Hematopoietic multipotent progenitor cell treated with erythropoietin and hydrocortisone succinate and interleukin-3 and kit ligand, for 17 days (in vitro differentiated cells): ENCODE measurements around the gene MIGA1.
"Not testable (repeated sequence)": the region's sequence is repeated elsewhere in the genome, so short reads cannot be mapped to it uniquely, and the experiment has no call there.

ENCODE experiments used
- DNase-seq: peaks from one replicate; pipeline ENCODE4 v3.0.0-alpha.2; 2015; ENCODE audit warnings: low spot score

Gene MIGA1

GRCh38 chr1:77918918-77919317 lies 139.5 kb downstream of the MIGA1 start:
- not testable (repeated sequence) for DNase-seq

DNA sequence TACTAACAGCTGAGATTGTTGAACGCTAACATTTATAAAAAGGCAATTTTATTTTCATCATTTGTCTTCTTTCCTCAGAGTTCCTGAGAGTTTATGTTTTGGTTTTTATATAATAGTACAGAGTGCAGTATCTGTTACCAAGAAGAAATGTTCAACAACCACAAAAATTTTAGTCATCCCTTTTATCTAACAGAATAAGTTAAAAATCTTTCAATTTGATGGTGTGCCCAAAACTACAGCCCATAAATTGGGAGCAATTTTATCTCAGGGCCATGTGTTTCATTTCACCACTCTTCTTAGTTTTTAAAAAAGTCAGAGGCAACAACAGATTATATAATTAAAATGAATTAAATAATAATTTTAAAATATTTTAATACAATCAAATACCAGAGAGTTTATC lies 146.1 kb downstream of the MIGA1 start:
- DNase-seq = no peak

- no peak for DNase-seq
Observed at GRCh38 chr1:77925956-77926355, 146.5 kb downstream of the MIGA1 start.

DNA sequence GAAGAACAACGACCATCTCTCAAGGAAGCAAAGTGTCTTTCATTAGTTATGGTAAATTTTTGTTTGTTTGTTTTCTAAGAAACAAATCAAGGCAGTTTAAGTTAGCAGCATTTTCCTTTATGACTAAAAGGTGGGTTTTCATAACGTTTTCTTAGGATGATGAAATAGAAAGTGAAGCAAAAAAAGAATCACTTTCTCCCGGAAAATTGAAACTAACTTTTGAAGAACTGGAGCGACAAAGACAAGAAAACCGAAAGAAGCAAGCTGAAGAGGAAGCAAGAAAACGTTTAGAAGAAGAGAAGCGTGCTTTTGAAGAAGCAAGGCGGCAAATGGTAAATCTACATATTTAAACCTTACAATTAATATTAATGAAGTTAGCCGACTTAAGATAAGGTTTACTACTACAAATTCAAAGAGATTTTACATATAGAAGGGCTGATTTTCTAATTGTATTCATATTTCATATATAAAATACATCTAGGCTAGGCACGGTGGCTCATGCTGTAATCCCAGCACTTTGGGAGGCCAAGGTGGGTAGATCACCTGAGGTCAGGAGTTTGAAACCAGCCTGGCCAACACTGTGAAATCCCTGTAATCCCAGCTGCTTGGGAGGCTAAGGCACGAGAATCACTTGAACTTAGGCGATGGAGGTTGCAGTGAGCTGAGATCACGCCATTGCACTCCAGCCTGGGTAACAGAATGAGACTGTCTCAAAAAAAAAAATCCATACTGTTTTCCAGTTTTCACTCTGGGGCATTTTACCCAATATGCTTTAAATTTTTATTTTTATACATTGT lies 147.3 kb downstream of the MIGA1 start:
- DNase-seq = no peak

- no peak for DNase-seq
Observed at GRCh38 chr1:77927414-77927813, 148.0 kb downstream of the MIGA1 start.
